Endometrium (tissue), 2 donors: Measurements from ENCODE around the gene TUBA4B.

ENCODE experiments used
- FAIRE-seq: peaks from 2 replicates; lab custom pipeline; 2012; peaks lifted over from hg19 to GRCh38; lab: Jason Lieb, UNC
- donor health status: control.
- donor health status: control.

The TUBA4B gene

GRCh38 chr2:219252900-219253752, at the start of gene TUBA4B:
TUBA4B (plus strand) TSS chr2:219253243; CDS start chr2:219253408, 165 bp downstream.
- no peak for FAIRE-seq

DNA sequence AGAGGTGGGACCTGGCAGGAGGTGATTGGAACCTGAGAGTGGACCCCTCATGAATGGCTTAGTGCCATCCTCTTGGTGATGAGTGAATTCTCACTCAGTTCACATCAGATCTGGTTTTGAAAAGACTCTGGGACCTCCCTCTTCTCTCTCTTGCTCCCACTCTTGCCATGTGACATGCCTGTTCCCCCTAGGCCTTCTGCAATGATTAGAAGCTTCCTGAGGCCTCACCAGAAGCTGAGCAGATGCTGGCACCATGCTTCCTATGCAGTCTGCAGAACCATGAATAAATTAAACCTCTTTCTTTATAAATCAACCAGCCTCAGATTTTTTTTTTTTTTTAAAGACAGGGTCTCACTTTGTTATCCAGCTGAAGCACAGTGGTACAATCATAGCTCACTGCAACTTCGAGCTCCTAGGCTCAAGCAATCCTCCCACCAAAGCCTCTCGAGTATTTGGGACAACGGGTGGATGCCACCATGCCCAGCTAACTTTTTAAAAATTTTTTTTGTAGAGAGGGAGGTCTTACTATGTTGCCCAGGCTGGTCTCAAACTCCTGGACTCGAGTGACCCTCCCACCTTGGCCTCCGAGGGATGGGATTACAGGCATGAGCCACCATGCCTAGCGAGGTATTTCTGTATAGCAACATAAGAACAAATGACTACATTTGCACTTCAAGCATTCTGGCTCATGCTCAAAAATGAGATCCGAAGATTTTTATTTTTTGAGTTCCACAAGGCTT, 48.4 kb upstream of the TUBA4B start:
- FAIRE-seq: no peak

DNA sequence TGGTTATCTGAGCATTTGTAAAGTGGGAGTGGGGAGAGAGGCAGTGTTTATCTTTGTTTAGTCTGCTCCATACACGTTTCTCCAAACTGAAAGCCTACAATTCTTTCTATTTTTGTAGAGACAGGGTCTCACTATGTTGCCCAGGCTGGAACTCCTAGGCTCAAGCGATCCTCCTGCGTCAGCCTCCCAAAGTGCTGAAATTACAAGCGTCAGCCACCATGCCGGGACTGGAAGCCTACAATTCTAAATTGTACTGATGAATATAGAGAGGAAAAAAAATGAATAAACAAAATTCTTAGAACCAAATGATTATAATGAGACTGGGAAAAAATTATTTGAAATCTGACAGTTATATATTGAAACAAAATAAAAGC, 47.9 kb upstream of the TUBA4B start:
- no peak for FAIRE-seq

GRCh38 chr2:219205981-219206327, 47.1 kb upstream of the TUBA4B start:
- no peak for FAIRE-seq

GRCh38 chr2:219206328-219207133, 46.5 kb upstream of the TUBA4B start, which contains the start of gene ZFAND2B:
ZFAND2B (plus strand) TSS chr2:219206782; CDS start chr2:219206988, 206 bp downstream.
- no peak for FAIRE-seq

- no peak for FAIRE-seq
These were observed 45.7 kb upstream of the TUBA4B start for GRCh38 chr2:219207134-219207883.

DNA sequence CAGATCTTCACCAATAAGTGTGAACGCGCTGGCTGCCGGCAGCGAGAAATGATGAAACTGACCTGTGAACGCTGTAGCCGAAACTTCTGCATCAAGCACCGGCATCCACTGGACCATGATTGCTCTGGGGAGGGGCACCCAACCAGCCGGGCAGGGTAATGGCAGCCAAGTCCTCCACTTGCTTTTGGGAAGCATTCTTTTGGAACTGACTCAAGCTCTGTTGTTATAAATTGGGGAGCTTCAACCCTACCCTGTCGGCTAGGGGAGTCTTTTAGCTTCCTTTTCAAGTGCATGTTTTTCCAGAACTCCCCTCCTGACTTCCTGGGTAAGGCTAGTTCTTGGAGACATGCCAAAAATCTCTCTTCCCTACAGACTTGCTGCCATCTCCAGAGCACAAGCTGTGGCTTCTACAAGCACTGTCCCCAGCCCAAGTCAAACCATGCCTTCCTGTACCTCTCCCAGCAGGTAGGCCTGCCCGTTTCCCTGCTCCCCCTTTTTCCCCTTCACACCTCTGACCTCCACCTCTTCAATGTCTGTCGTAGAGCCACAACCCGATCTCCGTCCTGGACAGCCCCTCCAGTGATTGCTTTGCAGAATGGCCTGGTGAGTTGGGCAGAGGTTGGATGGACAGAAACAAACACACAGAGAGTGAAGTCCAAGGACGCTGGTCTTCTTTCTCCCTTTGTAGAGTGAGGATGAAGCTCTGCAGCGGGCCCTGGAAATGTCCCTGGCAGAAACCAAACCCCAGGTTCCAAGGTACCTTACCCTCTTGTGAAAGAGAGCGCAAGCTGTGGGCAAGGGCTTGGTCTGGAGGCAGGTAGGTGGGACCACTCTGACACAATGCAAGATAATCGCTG, 44.9 kb upstream of the TUBA4B start:
- FAIRE-seq: no peak

GRCh38 chr2:219209236-219210195, 43.5 kb upstream of the TUBA4B start:
- no peak for FAIRE-seq

GRCh38 chr2:219210196-219210885, 42.7 kb upstream of the TUBA4B start:
- FAIRE-seq: no peak

DNA sequence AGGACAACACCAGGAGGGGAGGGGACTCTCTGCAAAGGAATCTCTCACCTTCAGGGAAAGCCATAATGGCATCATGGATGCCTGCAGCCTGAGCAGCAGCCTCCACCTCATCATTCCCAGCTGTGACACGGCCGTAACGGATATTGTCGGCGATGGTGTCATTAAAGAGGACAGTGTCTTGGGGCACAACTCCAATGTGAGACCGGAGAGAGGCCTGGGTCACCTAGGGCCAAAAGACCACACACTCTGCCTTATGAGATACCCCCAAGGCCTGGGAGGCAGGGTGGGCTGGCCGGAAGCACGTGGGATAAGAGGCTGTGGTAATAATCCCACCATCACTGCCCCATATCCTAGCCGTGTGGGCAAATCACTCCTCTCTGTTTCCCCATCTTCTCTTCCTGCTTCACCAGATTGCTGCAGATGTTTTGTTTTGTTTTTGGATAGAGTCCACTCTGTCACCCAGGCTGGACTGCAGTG, 42.1 kb upstream of the TUBA4B start:
- no peak for FAIRE-seq

GRCh38 chr2:219213026-219213415, 40.0 kb upstream of the TUBA4B start:
- FAIRE-seq: no peak

GRCh38 chr2:219213486-219214071, 39.5 kb upstream of the TUBA4B start:
- no peak for FAIRE-seq

DNA sequence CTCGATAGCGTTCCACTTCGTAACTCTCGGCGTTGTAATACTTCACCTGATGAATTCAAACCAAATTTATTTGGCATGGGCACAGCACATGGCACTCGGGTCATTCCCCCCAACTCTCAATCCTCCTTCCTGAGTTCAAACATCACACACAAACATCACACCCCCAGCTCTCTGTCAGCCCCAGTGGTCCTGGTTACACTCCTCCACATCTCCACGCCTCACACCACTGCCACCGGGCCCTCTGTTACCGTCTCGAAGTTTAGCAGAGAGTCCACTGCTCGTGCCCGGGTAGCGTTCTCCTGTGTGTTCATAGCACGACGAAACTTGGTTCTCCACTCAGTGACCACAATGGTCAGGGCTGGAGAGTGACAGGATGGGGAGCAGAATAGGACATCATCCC, 38.9 kb upstream of the TUBA4B start:
- no peak for FAIRE-seq

GRCh38 chr2:219214786-219215185, 38.3 kb upstream of the TUBA4B start:
- FAIRE-seq: no peak

- FAIRE-seq: no peak
These were observed 37.0 kb upstream of the TUBA4B start for GRCh38 chr2:219215871-219216534.

- FAIRE-seq: no peak
These were observed 36.5 kb upstream of the TUBA4B start for GRCh38 chr2:219216535-219216915.

- no peak for FAIRE-seq
These were observed 34.8 kb upstream of the TUBA4B start for GRCh38 chr2:219218217-219218731.
